ENCODE data around the gene EIF5. TPM values are rescaled to one million over a fixed set of nuclear protein-coding genes. Genes with fewer than 3 reads are reported as not detected.
A peak's percentile ranks its signal among the peaks of the same experiment; 100 is the strongest.

The EIF5 gene
- total RNA-seq, 1 donor from 2014 or later: 266 TPM

DNA sequence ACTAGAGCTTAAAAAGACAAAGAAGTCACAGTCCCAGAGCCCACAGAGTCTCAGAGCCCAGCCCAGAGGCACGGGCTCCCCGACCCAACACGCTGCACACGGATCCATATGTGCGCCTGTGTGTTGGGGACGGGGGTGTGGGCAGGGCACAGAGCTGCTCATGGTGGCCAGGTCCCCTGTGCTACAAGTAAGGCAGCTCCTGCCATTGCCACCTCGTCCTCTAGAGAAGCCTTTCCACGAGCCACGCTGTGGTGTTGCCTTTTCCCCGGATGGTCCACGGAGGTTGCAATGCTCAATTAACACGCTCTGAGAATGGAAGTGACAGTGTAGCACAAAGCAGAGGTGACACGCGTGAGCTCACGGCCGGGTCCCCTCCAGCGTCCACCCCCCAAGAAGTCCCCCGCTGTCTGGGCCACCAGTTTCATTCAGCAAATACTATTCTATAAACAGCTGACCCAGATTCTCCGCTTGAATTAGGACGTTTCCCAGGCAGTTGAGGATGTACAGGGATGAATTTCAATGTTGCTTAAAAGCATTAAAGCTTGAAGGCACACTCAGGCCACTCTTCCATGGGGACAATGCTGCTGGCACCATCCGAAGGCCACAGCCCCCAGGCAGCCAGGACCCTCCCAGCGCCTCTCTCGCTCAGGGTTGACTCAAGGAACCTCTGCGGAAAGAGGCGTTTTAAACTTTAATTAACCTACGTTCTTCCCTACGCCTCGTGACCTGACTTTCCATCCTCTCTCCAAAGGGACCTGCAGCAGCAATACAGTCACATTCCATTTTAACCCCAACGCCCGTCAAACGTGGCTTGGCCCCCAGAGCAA lies 22.7 kb upstream of the EIF5 start:
- Histone ChIP-seq H3K4me3 (no peak overlapping the region), H3K4me1 (peaks cover 10% of the 10 kb centered on the region), H3K9me3 (no peaks in the 10 kb centered on the region), H3K36me3 (no peaks in the 10 kb centered on the region), H3K27ac (no peak overlapping the region), H3K27me3 (ENCODE audit: low read depth) (no peaks in the 10 kb centered on the region)
- intact Hi-C loops (cut with DNase I): no loop called here
- ATAC-seq (no peak), DNase-seq (no peak)
- TF ChIP-seq, protein P1, sequence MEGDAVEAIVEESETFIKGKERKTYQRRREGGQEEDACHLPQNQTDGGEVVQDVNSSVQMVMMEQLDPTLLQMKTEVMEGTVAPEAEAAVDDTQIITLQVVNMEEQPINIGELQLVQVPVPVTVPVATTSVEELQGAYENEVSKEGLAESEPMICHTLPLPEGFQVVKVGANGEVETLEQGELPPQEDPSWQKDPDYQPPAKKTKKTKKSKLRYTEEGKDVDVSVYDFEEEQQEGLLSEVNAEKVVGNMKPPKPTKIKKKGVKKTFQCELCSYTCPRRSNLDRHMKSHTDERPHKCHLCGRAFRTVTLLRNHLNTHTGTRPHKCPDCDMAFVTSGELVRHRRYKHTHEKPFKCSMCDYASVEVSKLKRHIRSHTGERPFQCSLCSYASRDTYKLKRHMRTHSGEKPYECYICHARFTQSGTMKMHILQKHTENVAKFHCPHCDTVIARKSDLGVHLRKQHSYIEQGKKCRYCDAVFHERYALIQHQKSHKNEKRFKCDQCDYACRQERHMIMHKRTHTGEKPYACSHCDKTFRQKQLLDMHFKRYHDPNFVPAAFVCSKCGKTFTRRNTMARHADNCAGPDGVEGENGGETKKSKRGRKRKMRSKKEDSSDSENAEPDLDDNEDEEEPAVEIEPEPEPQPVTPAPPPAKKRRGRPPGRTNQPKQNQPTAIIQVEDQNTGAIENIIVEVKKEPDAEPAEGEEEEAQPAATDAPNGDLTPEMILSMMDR (IDR thresholded peaks at IDR 0.05): no peak

DNA sequence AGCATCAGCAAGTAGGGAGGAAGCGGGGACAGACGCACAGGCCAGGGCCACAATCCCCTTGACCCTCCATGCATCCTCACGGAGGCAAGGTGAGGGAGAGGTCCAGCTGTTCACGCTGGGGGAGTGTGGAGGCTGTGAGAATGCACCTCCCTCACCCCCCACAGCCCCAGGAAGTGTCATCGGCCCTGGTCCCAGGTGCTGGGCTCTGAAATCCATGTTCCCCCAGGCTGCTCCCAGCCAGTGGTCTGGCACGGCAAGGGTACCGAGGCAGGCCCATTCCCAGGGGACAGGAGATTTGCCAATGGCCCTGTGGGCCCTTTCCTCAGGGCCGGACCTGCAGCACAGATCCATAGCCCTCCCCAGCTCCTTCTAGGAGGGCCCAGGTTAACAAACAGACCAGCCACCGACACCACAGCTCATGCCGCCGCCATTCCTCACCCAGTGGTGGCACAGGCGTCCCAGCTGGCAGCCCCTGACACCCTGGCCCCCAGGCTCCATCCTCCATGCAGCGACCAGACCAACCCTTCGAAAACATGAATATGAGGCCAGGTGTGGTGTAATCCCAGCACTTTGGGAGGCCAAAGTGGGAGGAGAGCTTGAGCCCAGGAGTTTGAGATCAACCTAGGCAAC lies 21.9 kb upstream of the EIF5 start:
- no peaks in the 10 kb centered on the region for H3K9me3 ChIP-seq
- no peak for ATAC-seq
- TF ChIP-seq, protein P1 (IDR thresholded peaks at IDR 0.05): no peak
- peaks cover 14% of the 10 kb centered on the region for H3K4me1 ChIP-seq
- H3K27me3 ChIP-seq (ENCODE audit: low read depth): no peaks in the 10 kb centered on the region
- H3K27ac ChIP-seq: no peak overlapping the region
- H3K4me3 ChIP-seq: no peak overlapping the region
- intact Hi-C loops (cut with DNase I): no loop called here
- no peak for DNase-seq
- H3K36me3 ChIP-seq: no peaks in the 10 kb centered on the region

DNA sequence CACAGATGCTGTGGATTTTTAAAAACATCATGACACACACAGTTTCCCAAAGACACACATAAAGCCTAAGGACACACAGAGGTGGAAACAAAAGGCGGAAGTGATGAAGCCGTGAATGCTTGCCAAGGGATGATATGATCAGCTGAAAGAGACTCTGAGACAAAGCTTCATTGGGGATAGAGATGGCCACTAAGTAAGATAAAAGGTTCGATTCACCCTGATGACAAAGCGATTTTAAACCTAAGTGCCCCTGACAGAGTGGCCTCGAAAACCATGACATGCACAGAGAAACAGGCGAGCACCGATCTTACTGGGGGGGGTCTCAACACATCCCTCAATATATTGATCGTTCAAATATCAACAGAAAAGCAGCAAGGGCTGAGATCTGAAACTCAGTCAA lies 20.3 kb upstream of the EIF5 start:
- no peaks in the 10 kb centered on the region for H3K27me3 ChIP-seq (ENCODE audit: low read depth)
- H3K4me3 ChIP-seq: no peak overlapping the region
- intact Hi-C loops (cut with DNase I): no loop called here
- H3K4me1 ChIP-seq: peaks cover 19% of the 10 kb centered on the region
- TF ChIP-seq, protein P1 (IDR thresholded peaks at IDR 0.05): no peak
- no peaks in the 10 kb centered on the region for H3K9me3 ChIP-seq
- no peak overlapping the region for H3K27ac ChIP-seq
- H3K36me3 ChIP-seq: no peaks in the 10 kb centered on the region
- DNase-seq (no peak), ATAC-seq (no peak)

DNA sequence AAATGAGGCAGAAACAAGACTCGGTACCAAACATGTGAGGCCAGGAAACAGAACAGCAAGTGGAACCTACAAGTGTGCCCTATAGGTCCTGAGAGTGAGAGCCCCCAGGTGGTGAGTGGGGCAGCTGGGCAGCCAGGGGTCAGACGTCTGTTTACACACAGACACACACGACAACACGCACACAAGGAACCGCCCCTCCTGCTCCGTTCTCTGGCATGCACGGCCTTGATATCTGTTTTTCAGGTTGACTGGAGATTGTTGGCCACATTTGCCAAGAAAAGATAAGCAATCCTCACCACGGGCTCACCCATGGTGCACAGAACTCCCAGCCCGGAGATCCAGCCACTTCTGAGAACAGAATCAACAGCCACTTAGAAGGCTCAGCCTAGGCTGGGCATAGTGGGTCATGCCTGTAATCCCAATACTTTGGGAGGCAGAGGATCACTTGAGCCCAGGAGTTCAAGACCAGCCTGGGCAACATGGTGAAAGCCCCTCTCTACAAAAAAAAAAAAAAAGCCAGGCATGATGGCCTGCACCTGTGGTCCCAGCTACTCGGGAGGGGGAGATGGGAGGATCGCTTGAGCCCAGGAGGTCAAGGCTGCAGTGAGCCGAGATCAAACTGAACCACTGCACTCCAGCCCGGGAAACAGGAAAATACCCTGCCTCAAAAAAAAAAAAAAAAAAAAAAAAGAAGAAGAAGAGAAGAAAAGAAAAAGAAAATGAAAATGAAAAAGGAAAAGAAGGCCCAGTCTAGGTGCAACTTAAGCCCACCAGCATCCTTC lies 19.4 kb upstream of the EIF5 start:
- ATAC-seq: no peak
- Histone ChIP-seq H3K9me3 (no peaks in the 10 kb centered on the region), H3K4me3 (no peak overlapping the region), H3K27ac (peak overlapping the region; percentile 67), H3K27me3 (ENCODE audit: low read depth) (no peaks in the 10 kb centered on the region), H3K36me3 (no peaks in the 10 kb centered on the region), H3K4me1 (peaks cover 19% of the 10 kb centered on the region)
- TF ChIP-seq, protein P1 (IDR thresholded peaks at IDR 0.05): no peak
- DNase-seq: no peak
- intact Hi-C loops (cut with DNase I): no loop called here

DNA sequence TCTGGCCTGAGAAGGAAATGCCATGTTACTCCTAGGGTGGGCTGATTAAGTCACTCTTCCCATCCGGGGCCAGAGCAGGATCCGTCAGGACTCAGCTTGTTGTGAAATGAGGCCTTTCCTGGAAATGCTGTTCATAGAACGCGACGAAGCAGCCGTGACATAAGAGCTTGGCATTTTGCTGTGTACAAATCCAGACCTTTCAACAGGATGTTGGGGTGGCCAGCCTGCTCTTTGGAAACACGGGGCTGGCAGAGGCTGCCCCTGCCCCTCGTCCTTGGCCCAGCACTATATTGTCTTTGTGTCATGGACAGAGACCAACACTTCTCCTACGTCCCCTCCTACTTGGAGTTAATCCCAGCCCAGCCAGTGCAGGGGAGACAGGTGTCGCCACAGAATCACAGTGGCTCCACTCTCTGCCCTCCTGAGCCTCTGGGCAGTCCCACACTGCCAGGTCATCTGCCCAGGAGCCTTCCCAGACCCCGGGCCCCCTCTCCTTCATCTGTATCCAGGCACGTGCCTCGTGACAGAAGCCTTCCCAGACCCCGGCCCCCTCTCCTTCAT lies 18.6 kb upstream of the EIF5 start:
- no peak overlapping the region for H3K4me3 ChIP-seq
- H3K9me3 ChIP-seq: no peaks in the 10 kb centered on the region
- no peaks in the 10 kb centered on the region for H3K36me3 ChIP-seq
- peak overlapping the region; percentile 67 for H3K27ac ChIP-seq
- DNase-seq (peak; percentile 60), ATAC-seq (peak; percentile 65 to 72)
- TF ChIP-seq, protein P1 (IDR thresholded peaks at IDR 0.05): no peak
- intact Hi-C loops (cut with DNase I): no loop called here
- H3K4me1 ChIP-seq: peaks cover 19% of the 10 kb centered on the region
- H3K27me3 ChIP-seq (ENCODE audit: low read depth): no peaks in the 10 kb centered on the region
